ENCODE data around the gene COL5A3.

COL5A3 gene

DNA sequence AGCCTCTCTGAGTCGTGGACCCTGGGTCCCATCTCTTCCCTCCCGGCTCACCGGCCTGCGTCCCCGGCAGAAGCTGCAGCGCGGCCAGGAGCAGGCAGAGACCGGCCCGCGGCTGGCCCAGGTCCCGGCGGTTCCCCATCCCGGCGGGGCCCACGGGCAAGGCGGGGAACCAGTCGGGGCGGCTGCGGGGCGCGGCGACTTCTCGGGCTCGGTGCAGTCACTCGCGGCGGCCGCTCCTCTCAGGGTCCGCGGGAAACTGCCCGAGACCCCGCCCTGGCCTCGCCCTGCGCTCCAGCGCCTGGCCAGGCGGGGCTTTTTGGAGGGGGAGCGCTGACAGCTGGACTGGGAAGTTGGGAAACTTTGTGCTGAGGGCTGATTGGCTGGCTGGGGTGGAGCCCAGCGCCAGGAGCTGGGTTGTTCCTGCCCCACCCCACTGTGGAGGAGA, at the start of gene COL5A3:
COL5A3 (minus strand) TSS at position 258 of the 445 bp plus-strand sequence; CDS start at position 139, 119 bp downstream.
- Histone ChIP-seq H3K27me3 (ENCODE audit: insufficient read depth, low read length) (0 out of 2 replicates have a peak, but pooled peaks cover 4% of the 10 kb centered on the region), H3K4me1 (ENCODE audit: control insufficient read depth, insufficient read depth, low read length, unreplicated experiment) (peaks cover 32% of the 10 kb centered on the region), H3K4me3 (ENCODE audit: low read depth, low read length) (peak within 1 kb of the TSS; percentile 78), H2AFZ (ENCODE audit: low read length, unreplicated experiment) (no peak within 1 kb of the TSS), H3K79me2 (ENCODE audit: control insufficient read depth, insufficient read depth, low read length, unreplicated experiment) (no peaks in the 10 kb centered on the region), H3K36me3 (ENCODE audit: insufficient read depth, low read length) (no peaks in the 10 kb centered on the region), H3K27ac (ENCODE audit: low read depth, low read length) (peak within 1 kb of the TSS; percentile 95; the same call in 1 of the 2 replicates)

- Histone ChIP-seq H3K27ac (ENCODE audit: low read depth, low read length) (no peak overlapping the region), H3K27me3 (ENCODE audit: insufficient read depth, low read length) (0 out of 2 replicates have a peak, but pooled peaks cover 2% of the 10 kb centered on the region), H3K4me1 (ENCODE audit: control insufficient read depth, insufficient read depth, low read length, unreplicated experiment) (no peaks in the 10 kb centered on the region), H3K36me3 (ENCODE audit: insufficient read depth, low read length) (no peaks in the 10 kb centered on the region), H3K4me3 (ENCODE audit: low read depth, low read length) (no peak overlapping the region), H3K79me2 (ENCODE audit: control insufficient read depth, insufficient read depth, low read length, unreplicated experiment) (no peaks in the 10 kb centered on the region), H2AFZ (ENCODE audit: low read length, unreplicated experiment) (no peak overlapping the region)
Observed at GRCh38 chr19:10052602-10053360, 42.5 kb upstream of the COL5A3 start.

DNA sequence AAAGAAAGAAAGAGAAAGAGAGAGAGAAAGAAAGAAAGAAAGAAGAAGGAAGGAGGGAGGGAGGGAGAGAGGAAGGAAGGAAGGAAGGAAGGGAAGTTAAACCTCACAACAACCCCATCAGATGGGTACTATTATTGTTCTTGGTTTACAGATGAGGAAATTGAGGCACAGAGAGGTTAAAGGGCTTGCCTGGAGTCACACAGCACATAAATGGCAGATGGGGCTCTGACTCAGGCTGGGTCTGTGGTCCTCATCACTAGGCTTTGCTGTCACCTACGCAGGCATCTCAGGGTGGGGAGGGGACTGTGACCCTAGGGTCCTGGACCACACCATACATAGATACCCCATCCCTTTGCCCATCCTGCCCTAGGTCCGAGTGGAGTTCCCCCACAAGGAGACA, 39.3 kb upstream of the COL5A3 start:
- no peaks in the 10 kb centered on the region for H3K79me2 ChIP-seq (ENCODE audit: control insufficient read depth, insufficient read depth, low read length, unreplicated experiment)
- no peak overlapping the region for H3K27ac ChIP-seq (ENCODE audit: low read depth, low read length)
- no peak overlapping the region for H2AFZ ChIP-seq (ENCODE audit: low read length, unreplicated experiment)
- no peaks in the 10 kb centered on the region for H3K27me3 ChIP-seq (ENCODE audit: insufficient read depth, low read length)
- no peak overlapping the region for H3K4me3 ChIP-seq (ENCODE audit: low read depth, low read length)
- H3K4me1 ChIP-seq (ENCODE audit: control insufficient read depth, insufficient read depth, low read length, unreplicated experiment): no peaks in the 10 kb centered on the region
- H3K36me3 ChIP-seq (ENCODE audit: insufficient read depth, low read length): no peaks in the 10 kb centered on the region

DNA sequence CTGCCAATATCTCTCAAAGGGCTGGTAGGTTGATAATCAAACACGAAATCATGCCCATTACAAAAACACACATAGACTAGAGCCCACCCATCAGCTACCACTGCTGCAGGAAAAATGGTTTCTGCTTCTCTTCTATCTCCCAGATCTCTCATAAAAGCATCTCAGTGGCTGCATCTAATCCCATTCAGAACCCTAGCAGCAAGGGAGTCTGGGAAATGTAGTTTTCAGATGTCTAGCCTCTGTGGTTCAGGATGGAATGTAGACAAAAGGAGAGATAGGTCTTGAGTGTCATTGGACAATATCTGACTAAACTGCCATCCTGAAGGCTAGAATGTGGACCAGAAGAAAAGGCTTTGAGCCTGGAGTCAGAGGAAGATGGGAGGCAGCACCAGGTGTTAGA, 35.1 kb upstream of the COL5A3 start:
- no peak overlapping the region for H3K4me3 ChIP-seq (ENCODE audit: low read depth, low read length)
- no peak overlapping the region for H2AFZ ChIP-seq (ENCODE audit: low read length, unreplicated experiment)
- no peaks in the 10 kb centered on the region for H3K4me1 ChIP-seq (ENCODE audit: control insufficient read depth, insufficient read depth, low read length, unreplicated experiment)
- H3K79me2 ChIP-seq (ENCODE audit: control insufficient read depth, insufficient read depth, low read length, unreplicated experiment): no peaks in the 10 kb centered on the region
- H3K27ac ChIP-seq (ENCODE audit: low read depth, low read length): no peak overlapping the region
- no peaks in the 10 kb centered on the region for H3K36me3 ChIP-seq (ENCODE audit: insufficient read depth, low read length)
- no peaks in the 10 kb centered on the region for H3K27me3 ChIP-seq (ENCODE audit: insufficient read depth, low read length)

DNA sequence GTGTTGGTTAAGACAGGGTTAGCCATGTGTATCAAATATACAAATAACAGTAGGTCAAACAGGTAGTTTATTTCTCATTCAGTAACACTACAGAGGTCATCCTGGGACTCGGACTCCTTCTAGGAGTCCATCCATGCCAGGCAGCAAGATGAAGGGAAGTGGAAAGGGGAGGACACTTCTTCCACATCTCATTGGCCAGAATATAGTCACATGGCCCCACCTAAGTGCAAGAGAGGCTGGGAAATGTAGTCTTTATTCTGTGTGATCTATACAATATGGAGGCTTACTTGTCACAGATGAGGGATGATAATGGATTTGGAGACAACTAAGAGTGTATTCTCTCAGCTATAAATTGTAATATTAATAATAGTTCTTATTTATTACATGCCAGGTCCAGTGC, 34.1 kb upstream of the COL5A3 start:
- Histone ChIP-seq H3K27me3 (ENCODE audit: insufficient read depth, low read length) (no peaks in the 10 kb centered on the region), H3K27ac (ENCODE audit: low read depth, low read length) (no peak overlapping the region), H3K36me3 (ENCODE audit: insufficient read depth, low read length) (no peaks in the 10 kb centered on the region), H2AFZ (ENCODE audit: low read length, unreplicated experiment) (no peak overlapping the region), H3K79me2 (ENCODE audit: control insufficient read depth, insufficient read depth, low read length, unreplicated experiment) (no peaks in the 10 kb centered on the region), H3K4me1 (ENCODE audit: control insufficient read depth, insufficient read depth, low read length, unreplicated experiment) (no peaks in the 10 kb centered on the region), H3K4me3 (ENCODE audit: low read depth, low read length) (no peak overlapping the region)

DNA sequence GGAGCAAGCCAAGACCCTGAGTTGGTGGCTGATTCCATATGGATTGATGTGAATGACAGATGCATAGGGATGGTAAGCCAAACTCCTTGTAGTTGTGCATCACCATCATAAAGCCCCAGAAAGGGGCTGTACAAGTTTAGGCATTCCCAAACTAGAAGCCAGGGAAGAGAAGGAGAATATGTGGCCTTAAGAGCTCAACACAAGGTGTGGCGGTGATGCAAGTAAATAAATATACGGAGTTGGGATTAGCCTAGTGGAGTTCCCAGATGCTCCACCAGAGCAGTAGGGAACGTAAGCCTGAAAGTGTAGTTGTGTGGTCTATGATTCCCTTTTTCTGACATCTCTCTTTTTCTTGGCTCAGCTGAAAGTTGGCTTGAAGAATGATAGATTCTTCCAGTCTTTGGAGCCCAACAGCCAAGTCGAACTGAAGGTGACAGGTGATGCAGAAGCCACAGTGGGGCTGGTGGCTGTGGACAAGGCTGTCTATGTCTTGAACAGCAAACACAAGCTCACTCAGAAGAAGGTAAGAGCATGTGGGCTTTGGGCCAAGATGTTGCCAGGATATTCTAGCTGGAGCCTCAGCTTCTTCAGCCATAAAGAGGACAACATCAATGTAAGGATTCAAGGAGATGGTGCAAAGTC, 33.1 kb upstream of the COL5A3 start:
- no peak overlapping the region for H3K27ac ChIP-seq (ENCODE audit: low read depth, low read length)
- H3K4me1 ChIP-seq (ENCODE audit: control insufficient read depth, insufficient read depth, low read length, unreplicated experiment): no peaks in the 10 kb centered on the region
- no peak overlapping the region for H2AFZ ChIP-seq (ENCODE audit: low read length, unreplicated experiment)
- H3K27me3 ChIP-seq (ENCODE audit: insufficient read depth, low read length): 0 out of 2 replicates have a peak, but pooled peaks cover 6% of the 10 kb centered on the region
- H3K36me3 ChIP-seq (ENCODE audit: insufficient read depth, low read length): no peaks in the 10 kb centered on the region
- H3K79me2 ChIP-seq (ENCODE audit: control insufficient read depth, insufficient read depth, low read length, unreplicated experiment): no peaks in the 10 kb centered on the region
- H3K4me3 ChIP-seq (ENCODE audit: low read depth, low read length): no peak overlapping the region

GRCh38 chr19:10037809-10038208, 27.5 kb upstream of the COL5A3 start:
- no peak overlapping the region for H2AFZ ChIP-seq (ENCODE audit: low read length, unreplicated experiment)
- H3K36me3 ChIP-seq (ENCODE audit: insufficient read depth, low read length): no peaks in the 10 kb centered on the region
- peaks cover 42% of the 10 kb centered on the region for H3K27me3 ChIP-seq (ENCODE audit: insufficient read depth, low read length)
- H3K79me2 ChIP-seq (ENCODE audit: control insufficient read depth, insufficient read depth, low read length, unreplicated experiment): no peaks in the 10 kb centered on the region
- no peak overlapping the region for H3K4me3 ChIP-seq (ENCODE audit: low read depth, low read length)
- no peaks in the 10 kb centered on the region for H3K4me1 ChIP-seq (ENCODE audit: control insufficient read depth, insufficient read depth, low read length, unreplicated experiment)
- H3K27ac ChIP-seq (ENCODE audit: low read depth, low read length): no peak overlapping the region

DNA sequence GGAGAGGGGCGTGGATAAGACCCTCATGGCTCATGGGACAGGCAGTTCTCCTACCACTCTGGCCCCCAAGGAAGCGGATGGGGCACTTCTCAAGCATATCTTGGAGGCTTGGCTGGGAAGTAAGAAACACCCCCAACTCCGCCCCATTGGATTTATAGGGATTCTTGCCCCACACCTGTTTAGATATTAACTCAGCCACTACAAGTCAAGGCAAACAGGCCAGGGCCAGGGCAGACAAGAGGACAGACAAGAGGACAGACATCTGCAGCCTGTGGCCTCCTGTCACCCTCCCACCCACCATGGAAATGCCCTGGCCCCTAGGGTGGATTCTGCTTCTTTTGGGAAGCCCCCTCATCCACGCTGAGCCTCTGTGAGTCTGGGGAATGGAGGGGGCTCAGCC, 27.1 kb upstream of the COL5A3 start:
- Histone ChIP-seq H3K27me3 (ENCODE audit: insufficient read depth, low read length) (peaks cover 46% of the 10 kb centered on the region), H3K79me2 (ENCODE audit: control insufficient read depth, insufficient read depth, low read length, unreplicated experiment) (no peaks in the 10 kb centered on the region), H2AFZ (ENCODE audit: low read length, unreplicated experiment) (no peak overlapping the region), H3K36me3 (ENCODE audit: insufficient read depth, low read length) (no peaks in the 10 kb centered on the region), H3K4me1 (ENCODE audit: control insufficient read depth, insufficient read depth, low read length, unreplicated experiment) (no peaks in the 10 kb centered on the region), H3K4me3 (ENCODE audit: low read depth, low read length) (no peak overlapping the region), H3K27ac (ENCODE audit: low read depth, low read length) (no peak overlapping the region)

DNA sequence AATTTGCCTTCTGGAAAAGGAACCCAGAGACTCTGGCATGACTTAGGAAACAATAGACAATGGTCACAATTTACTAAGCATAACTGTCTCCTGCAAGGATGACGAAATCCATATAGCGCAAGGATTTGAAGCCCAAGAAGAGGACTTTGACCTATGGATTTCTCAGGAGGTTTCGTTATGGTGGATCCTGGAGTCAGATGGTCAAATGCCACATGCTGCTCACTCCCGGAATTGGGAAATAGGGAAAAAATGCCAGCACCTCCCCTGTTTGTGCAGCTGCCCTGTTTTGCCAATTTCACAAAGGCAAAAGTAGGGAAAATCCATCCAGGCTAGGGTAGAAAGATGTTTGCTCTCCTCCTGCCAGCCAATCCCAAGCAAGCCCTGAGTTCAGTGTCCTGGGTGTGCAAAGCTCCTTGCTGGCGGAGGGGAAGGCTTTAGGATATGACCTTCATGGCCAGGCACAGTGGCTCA, 26.3 kb upstream of the COL5A3 start:
- no peaks in the 10 kb centered on the region for H3K4me1 ChIP-seq (ENCODE audit: control insufficient read depth, insufficient read depth, low read length, unreplicated experiment)

GRCh38 chr19:10033614-10034013, 23.3 kb upstream of the COL5A3 start:
- Histone ChIP-seq H3K4me3 (ENCODE audit: low read depth, low read length) (no peak overlapping the region), H3K36me3 (ENCODE audit: insufficient read depth, low read length) (no peaks in the 10 kb centered on the region), H2AFZ (ENCODE audit: low read length, unreplicated experiment) (no peak overlapping the region), H3K27me3 (ENCODE audit: insufficient read depth, low read length) (peaks cover 52% of the 10 kb centered on the region), H3K27ac (ENCODE audit: low read depth, low read length) (no peak overlapping the region), H3K79me2 (ENCODE audit: control insufficient read depth, insufficient read depth, low read length, unreplicated experiment) (no peaks in the 10 kb centered on the region), H3K4me1 (ENCODE audit: control insufficient read depth, insufficient read depth, low read length, unreplicated experiment) (no peaks in the 10 kb centered on the region)

More for the DNA sequence above, 26.3 kb upstream of the COL5A3 start:
- no peaks in the 10 kb centered on the region for H3K79me2 ChIP-seq (ENCODE audit: control insufficient read depth, insufficient read depth, low read length, unreplicated experiment)
- H3K4me3 ChIP-seq (ENCODE audit: low read depth, low read length): no peak overlapping the region
- no peak overlapping the region for H2AFZ ChIP-seq (ENCODE audit: low read length, unreplicated experiment)
- no peaks in the 10 kb centered on the region for H3K36me3 ChIP-seq (ENCODE audit: insufficient read depth, low read length)
- no peak overlapping the region for H3K27ac ChIP-seq (ENCODE audit: low read depth, low read length)
- H3K27me3 ChIP-seq (ENCODE audit: insufficient read depth, low read length): peaks cover 51% of the 10 kb centered on the region

Measured in ACC112 (cell line).